ENCODE data around the gene NKX1-1. TPM values are rescaled to one million over a fixed set of nuclear protein-coding genes. Genes with fewer than 3 reads are reported as not detected.
"Not testable (repeated sequence)": the region's sequence is repeated elsewhere in the genome, so short reads cannot be mapped to it uniquely, and the experiment has no call there.

The NKX1-1 gene
- not detected for polyA plus RNA-seq (2013, experiment 1 of 2; ENCODE audit: insufficient read length)
- not detected for polyA plus RNA-seq (2013, experiment 2 of 2; ENCODE audit: insufficient read length)

GRCh38 chr4:1406394-1406980 is at the start of gene NKX1-1:
TSS of gene NKX1-1 (minus strand) at chr4:1406442. CDS start at chr4:1406442, 0 bp downstream.
- DNase-seq: no peak

GRCh38 chr4:1453731-1454130 is 47.5 kb upstream of the NKX1-1 start:
- DNase-seq: no peak

GRCh38 chr4:1452431-1453051 is 46.3 kb upstream of the NKX1-1 start:
- DNase-seq: no peak

GRCh38 chr4:1451752-1452122 is 45.5 kb upstream of the NKX1-1 start:
- DNase-seq: no peak

- DNase-seq: no peak
Observed at GRCh38 chr4:1451106-1451751, 45.0 kb upstream of the NKX1-1 start.

- no peak for DNase-seq
Observed at GRCh38 chr4:1449833-1450741, 43.8 kb upstream of the NKX1-1 start.

- DNase-seq: no peak
Observed at GRCh38 chr4:1449475-1449832, 43.2 kb upstream of the NKX1-1 start.

- no peak for DNase-seq
Observed at GRCh38 chr4:1448589-1449420, 42.6 kb upstream of the NKX1-1 start.

- no peak for DNase-seq
Observed at GRCh38 chr4:1447676-1448588, 41.7 kb upstream of the NKX1-1 start.

- DNase-seq: no peak
Observed at GRCh38 chr4:1446502-1447386, 40.5 kb upstream of the NKX1-1 start.

GRCh38 chr4:1445716-1446445 is 39.6 kb upstream of the NKX1-1 start:
- DNase-seq: no peak

GRCh38 chr4:1443688-1444172 is 37.5 kb upstream of the NKX1-1 start:
- DNase-seq: not testable (repeated sequence)

- no peak for DNase-seq
Observed at GRCh38 chr4:1427010-1427409, 20.8 kb upstream of the NKX1-1 start.

GRCh38 chr4:1421657-1422056 is 15.4 kb upstream of the NKX1-1 start:
- no peak for DNase-seq

GRCh38 chr4:1419708-1420107 is 13.5 kb upstream of the NKX1-1 start:
- no peak for DNase-seq

- DNase-seq: no peak
Observed at GRCh38 chr4:1418494-1419285, 12.4 kb upstream of the NKX1-1 start.

GRCh38 chr4:1417522-1418390 is 11.5 kb upstream of the NKX1-1 start:
- DNase-seq: no peak

Measured in fibroblast of skin of scalp (primary cell).